T-cell (primary cell): ENCODE data around the gene HCRTR2. TPM values are rescaled to one million over a fixed set of nuclear protein-coding genes. Genes with fewer than 3 reads are reported as not detected.
A peak's percentile ranks its signal among the peaks of the same experiment; 100 is the strongest.

ENCODE experiments used
- ATAC-seq, 4 experiments: fragments of 200-7000 bp in 3 of 4; fragments of 150-1000 bp in 1 of 4; cut with Tn5 transposase; replicated peaks in 1 of 4; 1 replicate in 3 of 4; 2 replicates in 1 of 4; pipeline ENCODE4 v1.10.0; 2021; ENCODE audit warnings: moderate library complexity in 3 of 4, mild to moderate bottlenecking in 2 of 4, moderate number of reproducible peaks in 1 of 4
- CTCF ChIA-PET, 2 donors: fragments of 300-600 bp; sonication (Branson Sonifier 250); formaldehyde crosslinking; loops; one replicate each; lab custom pipeline; 2022; ENCODE audit warnings: antibody characterized with exemption in 2 of 2; lab: Charles Lee
- POLR2A ChIA-PET, 2 donors: fragments of 300-600 bp; sonication (Branson Sonifier 250); formaldehyde crosslinking; loops; one replicate each; lab custom pipeline; 2022; ENCODE audit warnings: antibody characterized with exemption in 2 of 2; lab: Charles Lee
- DNase-seq, 35 experiments: peaks; one replicate each; pipeline versions ENCODE4 v3.0.0 to v3.0.0-alpha.2; 2013 to 2023
- H3K27ac ChIP-seq: one replicate; pipeline ENCODE4 v1.5.1; 2013; ENCODE audit warnings: low read length
- H3K27me3 ChIP-seq, 2 experiments: replicated peaks in 1 of 2; 1 replicate in 1 of 2; 2 replicates in 1 of 2; pipeline versions ENCODE4 v1.6.1 to v1.7.0; 2013; ENCODE audit warnings: low read length in 1 of 2, mixed read lengths in 1 of 2; ENCODE audit not compliant: control insufficient read depth in 2 of 2, insufficient read depth in 2 of 2; ENCODE audit errors: extremely low read depth in 1 of 2
- H3K36me3 ChIP-seq, 2 donors: 1 replicate in 1 of 2; 2 replicates in 1 of 2; pipeline versions ENCODE4 v1.6.1 to v1.7.0; 2013; ENCODE audit warnings: low read length in 1 of 2; ENCODE audit not compliant: control insufficient read depth in 2 of 2, insufficient read depth in 1 of 2; ENCODE audit errors: extremely low read depth in 1 of 2
- H3K4me1 ChIP-seq, 2 experiments: 1 replicate in 1 of 2; 2 replicates in 1 of 2; pipeline versions ENCODE4 v1.6.1 to v1.7.0; 2013; ENCODE audit warnings: low read length in 2 of 2, mixed read lengths in 1 of 2; ENCODE audit not compliant: insufficient read depth in 2 of 2, control insufficient read depth in 1 of 2; ENCODE audit errors: extremely low read depth in 1 of 2
- H3K4me3 ChIP-seq, 2 donors: 1 replicate in 1 of 2; 2 replicates in 1 of 2; pipeline versions ENCODE4 v1.5.1 to v1.7.0; 2013; ENCODE audit warnings: mild to moderate bottlenecking in 2 of 2, low read length in 1 of 2, moderate library complexity in 1 of 2; ENCODE audit not compliant: control insufficient read depth in 1 of 2; ENCODE audit errors: extremely low read depth in 1 of 2
- H3K9me3 ChIP-seq: 2 replicates; pipeline ENCODE4 v1.7.0; 2013
- H3K27ac Mint-ChIP-seq, 2 donors: one replicate each; pipeline ENCODE4 v1.8.0; 2020 to 2021; ENCODE audit warnings: mild to moderate bottlenecking in 2 of 2, mixed read lengths in 2 of 2
- H3K27me3 Mint-ChIP-seq, 2 donors: one replicate each; pipeline ENCODE4 v1.8.0; 2021 to 2022; ENCODE audit warnings: mixed read lengths in 2 of 2
- H3K36me3 Mint-ChIP-seq: one replicate; pipeline ENCODE4 v1.8.0; 2021; ENCODE audit warnings: mixed read lengths
- H3K4me1 Mint-ChIP-seq, 3 donors: one replicate each; pipeline ENCODE4 v1.8.0; 2020 to 2022; ENCODE audit warnings: mixed read lengths in 3 of 3, mild to moderate bottlenecking in 1 of 3
- H3K4me3 Mint-ChIP-seq, 3 donors: one replicate each; pipeline ENCODE4 v1.8.0; 2020 to 2022; ENCODE audit warnings: mild to moderate bottlenecking in 3 of 3, mixed read lengths in 3 of 3, moderate library complexity in 3 of 3
- H3K9me3 Mint-ChIP-seq, 3 donors: one replicate each; pipeline ENCODE4 v1.8.0; 2020 to 2022; ENCODE audit warnings: mixed read lengths in 3 of 3
- whole genome bisulfite sequencing: methylation state at CpG from one replicate; pipeline ENCODE4 v1.1.5; 2013; ENCODE audit warnings: missing lambda C conversion rate; ENCODE audit not compliant: insufficient coverage; 5-methylcytosine and 5-hydroxymethylcytosine counted together
- total RNA-seq, 35 experiments: library from RNA in 6 of 35; stranded (reverse) in 6 of 35; fragments of 120-200 nt in 1 of 35; gene quantifications; one replicate each; pipeline versions ENCODE4 v1.2.1 to v1.2.4 and lab custom pipeline; 2013 to 2026

The HCRTR2 gene
- total RNA-seq = not detected
- total RNA-seq (2013) = not detected
- total RNA-seq (lab: John Stamatoyannopoulos, UW) = 0 to 0.08 (median 0) reads per million in 29 experiments

- H3K36me3 ChIP-seq = no peaks in the 10 kb centered on the region
- peaks cover 6 to 26% (median 10%) of the 10 kb centered on the region in 3 donors for H3K9me3 Mint-ChIP-seq
- H3K27ac ChIP-seq = no peak within 1 kb of the TSS
- H3K27ac Mint-ChIP-seq = no peak within 1 kb of the TSS
- H3K27me3 ChIP-seq = peaks cover 8 to 11% of the 10 kb centered on the region in 2 experiments
- ATAC-seq (no peak), DNase-seq (no peak)
- H3K9me3 ChIP-seq = no peaks in the 10 kb centered on the region
- H3K4me1 ChIP-seq = no peaks in the 10 kb centered on the region
- WGBS = 8% methylated on average over 25 of the region's 42 CpGs
- POLR2A ChIA-PET = no interaction called here
- H3K27me3 Mint-ChIP-seq = peaks cover 15% of the 10 kb centered on the region in 2 donors
- H3K4me1 Mint-ChIP-seq = no peaks in the 10 kb centered on the region
- no peak within 1 kb of the TSS for H3K4me3 Mint-ChIP-seq
- no peaks in the 10 kb centered on the region for H3K36me3 Mint-ChIP-seq
- CTCF ChIA-PET = no interaction called here
- peak within 1 kb of the TSS in 1 of 2 donors; percentile 32 for H3K4me3 ChIP-seq
These were observed at the start of gene HCRTR2 for GRCh38 chr6:55174211-55175026. Gene HCRTR2, plus strand, starts transcription at chr6:55174515. Its CDS starts 73 bp downstream, at chr6:55174588.

GRCh38 chr6:55130806-55131324, 43.5 kb upstream of the HCRTR2 start:
- Mint-ChIP-seq H3K36me3 (no peaks in the 10 kb centered on the region), H3K27me3 (no peaks in the 10 kb centered on the region), H3K27ac (no peak overlapping the region), H3K4me3 (no peak overlapping the region), H3K4me1 (no peaks in the 10 kb centered on the region), H3K9me3 (peaks cover 20 to 32% (median 30%) of the 10 kb centered on the region in 3 donors)
- H3K4me1 ChIP-seq = no peaks in the 10 kb centered on the region
- no peak overlapping the region for H3K27ac ChIP-seq
- ChIA-PET CTCF (interaction anchor here in 1 of 2 donors (0.7 kb wide), 1 partner anchor 373 kb away, joined by 3 read pairs; no protein-coding TSS in a partner anchor), POLR2A (no interaction called here)
- H3K36me3 ChIP-seq = no peaks in the 10 kb centered on the region
- DNase-seq (no peak), ATAC-seq (no peak)
- H3K9me3 ChIP-seq = no peaks in the 10 kb centered on the region
- no peak overlapping the region for H3K4me3 ChIP-seq
- no peaks in the 10 kb centered on the region for H3K27me3 ChIP-seq

GRCh38 chr6:55131616-55132015, 42.7 kb upstream of the HCRTR2 start:
- Histone ChIP-seq H3K9me3 (no peaks in the 10 kb centered on the region), H3K4me1 (no peaks in the 10 kb centered on the region), H3K4me3 (no peak overlapping the region), H3K27ac (no peak overlapping the region), H3K27me3 (no peaks in the 10 kb centered on the region), H3K36me3 (no peaks in the 10 kb centered on the region)
- CTCF ChIA-PET = no interaction called here
- Mint-ChIP-seq H3K27ac (no peak overlapping the region), H3K36me3 (no peaks in the 10 kb centered on the region), H3K4me1 (no peaks in the 10 kb centered on the region), H3K4me3 (no peak overlapping the region), H3K27me3 (no peaks in the 10 kb centered on the region), H3K9me3 (peaks cover 20 to 28% (median 25%) of the 10 kb centered on the region in 3 donors)
- no peak for ATAC-seq
- POLR2A ChIA-PET = interaction anchor here in 1 of 2 donors (0.6 kb wide), 1 partner anchor 478 kb away, joined by 3 read pairs; no protein-coding TSS in a partner anchor
- no CpG with 5 or more reads among the region's 1 CpG for WGBS
- DNase-seq = no peak

- peaks cover 0 to 11% (median 10%) of the 10 kb centered on the region in 3 donors for H3K9me3 Mint-ChIP-seq
- CTCF ChIA-PET = no interaction called here
- no peaks in the 10 kb centered on the region for H3K27me3 ChIP-seq
- H3K27ac ChIP-seq = no peak overlapping the region
- ATAC-seq (no peak), DNase-seq (no peak)
- H3K4me3 ChIP-seq = no peak overlapping the region
- POLR2A ChIA-PET = no interaction called here
- H3K36me3 Mint-ChIP-seq = no peaks in the 10 kb centered on the region
- no peaks in the 10 kb centered on the region for H3K4me1 Mint-ChIP-seq
- no peaks in the 10 kb centered on the region for H3K9me3 ChIP-seq
- H3K4me1 ChIP-seq = no peaks in the 10 kb centered on the region
- no peaks in the 10 kb centered on the region for H3K36me3 ChIP-seq
- no peaks in the 10 kb centered on the region for H3K27me3 Mint-ChIP-seq
- no peak overlapping the region for H3K27ac Mint-ChIP-seq
- H3K4me3 Mint-ChIP-seq = no peak overlapping the region
These were observed 37.4 kb upstream of the HCRTR2 start for GRCh38 chr6:55136916-55137315.

GRCh38 chr6:55137929-55138693, 36.2 kb upstream of the HCRTR2 start:
- no peak overlapping the region for H3K4me3 Mint-ChIP-seq
- ChIA-PET POLR2A (no interaction called here), CTCF (no interaction called here)

GRCh38 chr6:55141611-55142010, 32.7 kb upstream of the HCRTR2 start:
- Histone ChIP-seq H3K27me3 (no peaks in the 10 kb centered on the region), H3K36me3 (no peaks in the 10 kb centered on the region), H3K27ac (no peak overlapping the region), H3K4me3 (no peak overlapping the region), H3K4me1 (no peaks in the 10 kb centered on the region), H3K9me3 (no peaks in the 10 kb centered on the region)
- POLR2A ChIA-PET = no interaction called here
- CTCF ChIA-PET = no interaction called here
- DNase-seq (no peak), ATAC-seq (no peak)
- Mint-ChIP-seq H3K4me3 (no peak overlapping the region), H3K27me3 (no peaks in the 10 kb centered on the region), H3K9me3 (peaks cover 7 to 19% (median 12%) of the 10 kb centered on the region in 3 donors), H3K4me1 (no peaks in the 10 kb centered on the region), H3K36me3 (no peaks in the 10 kb centered on the region), H3K27ac (no peak overlapping the region)

More at GRCh38 chr6:55137929-55138693, 36.2 kb upstream of the HCRTR2 start:
- Mint-ChIP-seq H3K4me1 (no peaks in the 10 kb centered on the region), H3K27me3 (no peaks in the 10 kb centered on the region), H3K9me3 (peaks cover 0 to 11% (median 10%) of the 10 kb centered on the region in 3 donors), H3K36me3 (no peaks in the 10 kb centered on the region), H3K27ac (no peak overlapping the region)
- no CpG with 5 or more reads among the region's 4 CpGs for WGBS
- Histone ChIP-seq H3K4me1 (no peaks in the 10 kb centered on the region), H3K27me3 (no peaks in the 10 kb centered on the region), H3K36me3 (no peaks in the 10 kb centered on the region), H3K9me3 (no peaks in the 10 kb centered on the region), H3K4me3 (no peak overlapping the region), H3K27ac (no peak overlapping the region)
- ATAC-seq = no peak
- DNase-seq = no peak
